RWPE1 (cell line): ENCODE measurements around the gene NYAP2.

ENCODE experiments used
- CTCF ChIA-PET: fragments of 350-600 bp; sonication (Branson Sonifier 250); formaldehyde crosslinking; extraction: SDS; loops from one replicate; lab custom pipeline; 2021; lab: Yijun Ruan, JAX
- POLR2A ChIA-PET: fragments of 400-600 bp; formaldehyde crosslinking; extraction: SDS; loops from one replicate; lab custom pipeline; 2020; ENCODE audit warnings: antibody characterized with exemption; ENCODE audit not compliant: low non-redundant PET; lab: Yijun Ruan, JAX
- DNase-seq: peaks from one replicate; pipeline ENCODE4 v3.0.0; 2012; ENCODE audit warnings: low spot score
- H3K27ac ChIP-seq: fragments of 450-650 bp; 2 replicates; pipeline ENCODE4 v1.5.1; 2017
- TF ChIP-seq, protein P1 (sequence below): fragments of 450-650 bp; conservative IDR thresholded peaks from 2 replicates; pipeline ENCODE4 v1.5.1; 2017; ENCODE audit warnings: low read depth, mild to moderate bottlenecking

NYAP2 gene

GRCh38 chr2:225612636-225613035 lies 213.1 kb downstream of the NYAP2 start:
- no peak overlapping the region for H3K27ac ChIP-seq
- no peak for DNase-seq
- TF ChIP-seq, protein P1, sequence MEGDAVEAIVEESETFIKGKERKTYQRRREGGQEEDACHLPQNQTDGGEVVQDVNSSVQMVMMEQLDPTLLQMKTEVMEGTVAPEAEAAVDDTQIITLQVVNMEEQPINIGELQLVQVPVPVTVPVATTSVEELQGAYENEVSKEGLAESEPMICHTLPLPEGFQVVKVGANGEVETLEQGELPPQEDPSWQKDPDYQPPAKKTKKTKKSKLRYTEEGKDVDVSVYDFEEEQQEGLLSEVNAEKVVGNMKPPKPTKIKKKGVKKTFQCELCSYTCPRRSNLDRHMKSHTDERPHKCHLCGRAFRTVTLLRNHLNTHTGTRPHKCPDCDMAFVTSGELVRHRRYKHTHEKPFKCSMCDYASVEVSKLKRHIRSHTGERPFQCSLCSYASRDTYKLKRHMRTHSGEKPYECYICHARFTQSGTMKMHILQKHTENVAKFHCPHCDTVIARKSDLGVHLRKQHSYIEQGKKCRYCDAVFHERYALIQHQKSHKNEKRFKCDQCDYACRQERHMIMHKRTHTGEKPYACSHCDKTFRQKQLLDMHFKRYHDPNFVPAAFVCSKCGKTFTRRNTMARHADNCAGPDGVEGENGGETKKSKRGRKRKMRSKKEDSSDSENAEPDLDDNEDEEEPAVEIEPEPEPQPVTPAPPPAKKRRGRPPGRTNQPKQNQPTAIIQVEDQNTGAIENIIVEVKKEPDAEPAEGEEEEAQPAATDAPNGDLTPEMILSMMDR, result no peak
- CTCF ChIA-PET, result no interaction called here
- POLR2A ChIA-PET, result no interaction called here

DNA sequence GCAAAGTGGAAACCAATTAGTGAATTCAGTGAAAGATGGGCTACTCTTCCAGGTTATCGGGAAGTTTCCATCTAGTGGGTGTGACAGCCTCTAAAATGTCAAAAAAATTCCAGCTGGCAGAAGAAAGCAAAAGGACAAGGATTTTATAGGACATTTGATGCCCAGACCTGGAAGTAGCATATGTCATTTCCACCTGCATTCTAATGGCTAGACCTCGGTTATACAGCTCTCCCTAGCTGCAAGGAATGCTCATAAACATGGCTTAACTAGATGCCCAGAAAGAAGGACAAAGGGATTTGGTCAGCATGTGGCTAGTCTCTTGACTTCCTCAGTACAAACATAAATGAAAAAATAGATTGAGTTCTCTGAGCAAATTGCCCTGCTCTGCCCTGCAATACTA lies 215.4 kb downstream of the NYAP2 start:
- ChIA-PET POLR2A (no interaction called here), CTCF (interaction anchor here (0.7 kb wide), 1 partner anchor 78 kb away, joined by 3 read pairs; no protein-coding TSS in a partner anchor)
- TF ChIP-seq, protein P1, result no peak

DNA sequence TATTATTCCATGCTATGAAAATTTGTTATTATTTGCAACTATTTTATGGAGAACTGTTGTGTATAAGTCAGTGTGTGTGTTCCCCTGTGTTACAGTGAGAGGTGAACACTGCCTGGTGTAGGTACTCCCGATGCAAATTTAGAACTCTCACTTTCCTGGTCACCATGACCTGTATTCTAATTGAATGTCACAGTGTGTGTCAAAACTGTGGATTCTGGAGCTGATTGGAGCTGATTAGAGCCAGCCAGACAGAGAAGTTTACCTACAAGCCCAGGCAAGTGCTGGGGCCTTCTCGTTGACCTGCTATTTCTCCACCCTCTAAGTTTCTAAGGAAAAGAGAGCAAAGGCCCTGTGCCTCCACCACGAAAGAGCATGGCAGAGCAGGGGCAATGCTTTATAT lies 216.0 kb downstream of the NYAP2 start:
- ChIA-PET CTCF (interaction anchor here (0.6 to 0.7 kb wide), 2 partner anchors 78 to 1184 kb away, joined by 3 to 6 read pairs; no protein-coding TSS in a partner anchor), POLR2A (no interaction called here)
- DNase-seq, result no peak
- TF ChIP-seq, protein P1, result no peak
- no peak overlapping the region for H3K27ac ChIP-seq

More for the DNA sequence above, 215.4 kb downstream of the NYAP2 start:
- no peak for DNase-seq
- H3K27ac ChIP-seq, result no peak overlapping the region

DNA sequence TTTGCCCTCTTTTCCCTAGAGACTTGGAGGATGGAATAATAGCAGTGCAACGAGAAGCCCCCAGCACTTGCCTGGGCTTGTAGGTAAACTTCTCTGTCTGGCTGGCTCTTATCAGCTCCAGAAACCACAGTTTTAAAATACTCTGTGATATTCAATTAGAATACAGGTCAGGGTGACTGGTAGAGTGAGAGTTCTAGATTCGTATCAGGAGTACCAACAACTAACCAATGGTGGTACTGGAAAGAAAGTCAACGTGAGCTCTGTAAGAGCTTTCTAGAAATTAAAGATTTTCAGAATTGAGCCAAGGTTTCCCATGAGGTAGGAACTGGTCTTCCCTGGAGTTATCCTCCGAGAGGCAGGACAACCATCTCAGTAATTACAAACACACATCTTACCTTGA lies 216.9 kb downstream of the NYAP2 start:
- ChIA-PET CTCF (no interaction called here), POLR2A (no interaction called here)
- no peak overlapping the region for H3K27ac ChIP-seq
- TF ChIP-seq, protein P1, result no peak
- no peak for DNase-seq

- ChIA-PET CTCF (no interaction called here), POLR2A (no interaction called here)
- no peak for DNase-seq
- TF ChIP-seq, protein P1, result no peak
- H3K27ac ChIP-seq, result no peak overlapping the region
Measured at GRCh38 chr2:225616848-225617247, 217.3 kb downstream of the NYAP2 start.

DNA sequence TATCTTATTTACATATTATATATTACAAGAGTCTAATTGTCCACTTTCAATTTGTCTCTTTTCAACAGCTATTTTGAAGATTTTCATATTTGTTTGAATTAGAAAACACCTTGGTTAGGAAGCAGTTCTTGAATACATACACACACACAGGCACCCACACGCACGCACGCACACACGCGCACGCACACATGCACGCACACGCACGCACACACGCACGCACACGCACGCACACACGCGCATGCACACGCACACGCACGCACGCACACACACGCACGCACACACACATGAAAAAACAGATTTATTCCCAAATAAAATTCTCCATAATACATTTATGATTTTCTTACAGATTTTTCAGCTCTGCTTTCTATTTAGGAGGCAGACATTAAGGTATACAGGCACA lies 220.7 kb downstream of the NYAP2 start:
- TF ChIP-seq, protein P1, result no peak
- CTCF ChIA-PET, result interaction anchor here (0.6 kb wide), 1 partner anchor 887 kb away, joined by 7 read pairs; no protein-coding TSS in a partner anchor
- POLR2A ChIA-PET, result no interaction called here
- H3K27ac ChIP-seq, result no peak overlapping the region
- no peak for DNase-seq
